ENCODE data around the gene CFAP46. TPM values are rescaled to one million over a fixed set of nuclear protein-coding genes. Genes with fewer than 3 reads are reported as not detected.
A peak's percentile ranks its signal among the peaks of the same experiment; 100 is the strongest.

CFAP46 gene
- polyA plus RNA-seq, 6 donors from 2014 or later: 0.05 TPM; not detected in 5

GRCh38 chr10:132860532-132860931 lies 81.8 kb downstream of the CFAP46 start:
- Mint-ChIP-seq H3K27me3 (peaks cover 25 to 55% (median 50%) of the 10 kb centered on the region in 3 donors), H3K4me1 (peaks cover 0 to 11% (median 10%) of the 10 kb centered on the region in 3 donors), H3K27ac (peak overlapping the region in 2 of 6 donors; percentile 57 to 81), H3K9me3 (peaks cover 2 to 23% (median 8%) of the 10 kb centered on the region in 7 donors), H3K4me3 (no peak overlapping the region), H3K36me3 (peaks cover 10 to 18% of the 10 kb centered on the region in 2 donors)
- ATAC-seq (ENCODE audit: low read depth in 2 of 2) (no peak), DNase-seq (no peak)

GRCh38 chr10:132859084-132859855 lies 83.1 kb downstream of the CFAP46 start:
- H3K27ac Mint-ChIP-seq: no peak overlapping the region
- peaks cover 2 to 24% (median 8%) of the 10 kb centered on the region in 7 donors for H3K9me3 Mint-ChIP-seq
- no peak for ATAC-seq (ENCODE audit: low read depth in 2 of 2)
- H3K36me3 Mint-ChIP-seq: peaks cover 10 to 18% of the 10 kb centered on the region in 2 donors
- no peak overlapping the region for H3K4me3 Mint-ChIP-seq
- H3K4me1 Mint-ChIP-seq: peaks cover 0 to 11% (median 0%) of the 10 kb centered on the region in 3 donors
- peaks cover 35 to 44% (median 44%) of the 10 kb centered on the region in 3 donors for H3K27me3 Mint-ChIP-seq
- no peak for DNase-seq

GRCh38 chr10:132858121-132859081 lies 84.0 kb downstream of the CFAP46 start:
- H3K9me3 Mint-ChIP-seq: peaks cover 2 to 24% (median 8%) of the 10 kb centered on the region in 7 donors
- H3K4me1 Mint-ChIP-seq: peaks cover 0 to 7% (median 0%) of the 10 kb centered on the region in 3 donors
- peaks cover 10 to 18% of the 10 kb centered on the region in 2 donors for H3K36me3 Mint-ChIP-seq
- no peak for ATAC-seq (ENCODE audit: low read depth in 2 of 2)
- H3K27ac Mint-ChIP-seq: no peak overlapping the region
- no peak for DNase-seq
- peaks cover 29 to 42% (median 37%) of the 10 kb centered on the region in 3 donors for H3K27me3 Mint-ChIP-seq
- no peak overlapping the region for H3K4me3 Mint-ChIP-seq

DNA sequence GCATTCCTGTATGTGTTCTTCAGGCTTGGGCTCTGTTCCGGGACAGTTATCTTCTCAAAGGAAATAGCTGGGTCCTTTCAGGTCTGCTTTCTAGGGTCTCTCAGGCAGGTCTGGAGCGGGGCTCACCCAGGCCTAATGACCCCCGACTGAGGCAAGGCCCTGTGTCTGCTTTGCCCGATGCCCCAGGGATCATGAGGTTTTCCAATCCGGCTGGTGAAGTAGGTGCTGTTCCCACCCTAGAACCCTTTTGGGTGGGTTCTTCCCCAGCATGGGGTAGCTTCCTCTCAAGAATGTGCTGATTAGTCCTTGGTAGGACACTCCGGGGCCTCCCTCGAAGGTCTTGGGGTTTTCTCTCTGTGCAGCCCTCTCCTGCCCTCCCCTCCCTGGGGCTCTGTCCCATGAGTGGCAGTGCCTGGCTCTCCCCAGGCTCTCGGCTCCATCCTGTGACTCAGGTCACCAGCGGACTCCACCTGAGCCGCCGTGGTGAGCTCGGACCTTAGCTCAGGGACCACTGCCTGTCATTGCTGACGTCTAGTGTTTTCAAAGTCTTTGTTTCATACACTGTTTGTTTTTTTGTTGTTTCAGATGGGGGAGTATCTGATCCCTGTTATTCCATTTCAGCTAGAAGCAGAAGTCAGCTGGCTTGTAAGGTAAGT lies 85.4 kb downstream of the CFAP46 start:
- H3K27ac Mint-ChIP-seq: no peak overlapping the region
- peaks cover 10 to 18% of the 10 kb centered on the region in 2 donors for H3K36me3 Mint-ChIP-seq
- peaks cover 0 to 2% (median 0%) of the 10 kb centered on the region in 3 donors for H3K4me1 Mint-ChIP-seq
- ATAC-seq (ENCODE audit: low read depth in 2 of 2): no peak
- no peak for DNase-seq
- peaks cover 27 to 33% (median 32%) of the 10 kb centered on the region in 3 donors for H3K27me3 Mint-ChIP-seq
- peak overlapping the region in 1 of 8 donors; percentile 40 for H3K4me3 Mint-ChIP-seq
- H3K9me3 Mint-ChIP-seq: peaks cover 2 to 24% (median 8%) of the 10 kb centered on the region in 7 donors

- Mint-ChIP-seq H3K4me3 (peak overlapping the region in 1 of 8 donors; percentile 27), H3K27ac (no peak overlapping the region), H3K4me1 (peaks cover 0 to 2% (median 0%) of the 10 kb centered on the region in 3 donors), H3K36me3 (peaks cover 10 to 18% of the 10 kb centered on the region in 2 donors), H3K27me3 (peaks cover 22 to 28% (median 27%) of the 10 kb centered on the region in 3 donors), H3K9me3 (peaks cover 2 to 24% (median 8%) of the 10 kb centered on the region in 7 donors)
- ATAC-seq (ENCODE audit: low read depth in 2 of 2) (no peak), DNase-seq (no peak)
These were observed 86.5 kb downstream of the CFAP46 start for GRCh38 chr10:132855889-132856288.

- Mint-ChIP-seq H3K4me1 (peaks cover 7 to 16% (median 13%) of the 10 kb centered on the region in 3 donors), H3K27me3 (peaks cover 8 to 30% (median 14%) of the 10 kb centered on the region in 3 donors), H3K27ac (no peak overlapping the region), H3K4me3 (no peak overlapping the region), H3K36me3 (peaks cover 6 to 8% of the 10 kb centered on the region in 2 donors), H3K9me3 (peaks cover 0 to 12% (median 4%) of the 10 kb centered on the region in 7 donors)
- DNase-seq: no peak
- ATAC-seq (ENCODE audit: low read depth in 2 of 2): no peak
These were observed 90.9 kb downstream of the CFAP46 start for GRCh38 chr10:132851451-132851850.

GRCh38 chr10:132850896-132851295 lies 91.5 kb downstream of the CFAP46 start:
- peaks cover 0 to 7% (median 0%) of the 10 kb centered on the region in 7 donors for H3K9me3 Mint-ChIP-seq
- no peak for DNase-seq
- peaks cover 7 to 16% (median 13%) of the 10 kb centered on the region in 3 donors for H3K4me1 Mint-ChIP-seq
- H3K27ac Mint-ChIP-seq: peak overlapping the region in 1 of 6 donors; percentile 47
- H3K4me3 Mint-ChIP-seq: no peak overlapping the region
- H3K27me3 Mint-ChIP-seq: peaks cover 2 to 24% (median 14%) of the 10 kb centered on the region in 3 donors
- peaks cover under 1 to 2% of the 10 kb centered on the region in 2 donors for H3K36me3 Mint-ChIP-seq
- no peak for ATAC-seq (ENCODE audit: low read depth in 2 of 2)

- Mint-ChIP-seq H3K4me3 (peak overlapping the region in 1 of 8 donors; percentile 43), H3K27me3 (peaks cover 0 to 19% (median 19%) of the 10 kb centered on the region in 3 donors), H3K36me3 (no peaks in the 10 kb centered on the region), H3K4me1 (peaks cover 7 to 16% (median 13%) of the 10 kb centered on the region in 3 donors), H3K9me3 (peaks cover 0 to 1% (median 0%) of the 10 kb centered on the region in 7 donors), H3K27ac (no peak overlapping the region)
- DNase-seq (no peak), ATAC-seq (ENCODE audit: low read depth in 2 of 2) (no peak)
These were observed 92.1 kb downstream of the CFAP46 start for GRCh38 chr10:132850246-132850645.

GRCh38 chr10:132849546-132850031 lies 92.8 kb downstream of the CFAP46 start:
- DNase-seq (no peak), ATAC-seq (ENCODE audit: low read depth in 2 of 2) (no peak)
- Mint-ChIP-seq H3K27ac (no peak overlapping the region), H3K9me3 (peaks cover 0 to 2% (median 0%) of the 10 kb centered on the region in 7 donors), H3K4me3 (no peak overlapping the region), H3K36me3 (no peaks in the 10 kb centered on the region), H3K4me1 (peaks cover 7 to 16% (median 13%) of the 10 kb centered on the region in 3 donors), H3K27me3 (peaks cover 0 to 22% (median 12%) of the 10 kb centered on the region in 3 donors)

DNA sequence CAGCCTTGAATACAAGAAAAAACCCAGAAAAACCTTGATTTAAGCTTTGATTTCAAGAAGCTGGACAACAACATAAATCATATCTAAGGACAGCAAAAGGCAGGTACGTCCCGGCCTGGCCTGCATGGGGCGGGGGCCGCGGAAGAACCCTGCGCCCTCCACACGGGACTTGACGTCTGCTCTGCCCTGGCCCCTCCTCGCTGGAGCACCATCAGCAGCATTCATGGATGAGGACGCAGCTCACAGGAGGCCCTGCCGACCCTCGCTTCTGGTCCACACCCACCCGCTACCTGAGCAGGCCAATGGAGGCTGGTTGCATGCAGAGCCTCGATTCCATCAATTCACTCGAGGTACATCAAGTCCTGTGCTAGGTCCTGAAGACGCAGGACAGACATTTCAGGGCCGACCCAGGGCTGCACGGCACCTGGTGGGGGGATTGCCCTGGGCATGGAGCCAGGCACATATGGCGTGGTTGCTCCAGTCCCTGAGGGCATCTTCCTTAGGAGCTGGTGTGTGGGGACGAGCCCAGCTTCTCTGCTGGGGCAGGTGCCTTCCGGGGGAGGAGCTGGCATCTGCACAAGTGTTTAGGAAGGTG lies 93.3 kb downstream of the CFAP46 start:
- no peak for DNase-seq
- Mint-ChIP-seq H3K27me3 (peaks cover 0 to 21% (median 10%) of the 10 kb centered on the region in 3 donors), H3K4me1 (peaks cover 7 to 16% (median 13%) of the 10 kb centered on the region in 3 donors), H3K4me3 (peak overlapping the region in 7 of 8 donors; percentile 75 to 88 (median 87)), H3K36me3 (no peaks in the 10 kb centered on the region), H3K9me3 (peaks cover 0 to 3% (median 0%) of the 10 kb centered on the region in 7 donors), H3K27ac (no peak overlapping the region)
- no peak for ATAC-seq (ENCODE audit: low read depth in 2 of 2)

DNA sequence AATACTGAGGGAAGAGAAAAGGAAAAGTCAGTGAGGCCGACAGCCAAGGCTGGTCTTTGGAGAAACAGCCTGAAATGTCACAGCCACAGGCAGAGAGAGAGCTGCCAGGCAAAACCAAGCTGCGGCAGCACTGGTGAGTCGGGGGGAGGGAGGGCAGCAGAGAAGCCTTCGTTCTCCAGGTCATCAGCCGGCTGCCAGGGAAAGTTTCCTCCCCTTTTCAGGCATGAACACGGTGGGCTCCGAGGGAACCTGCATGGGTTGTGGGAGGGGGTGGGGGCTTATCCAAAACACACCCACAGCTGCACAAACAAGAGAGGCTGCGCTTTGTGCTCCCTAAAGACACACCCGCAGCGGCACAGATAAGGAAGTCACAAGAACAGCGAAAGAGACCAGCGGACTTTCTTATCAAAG lies 94.1 kb downstream of the CFAP46 start:
- DNase-seq (no peak), ATAC-seq (ENCODE audit: low read depth in 2 of 2) (peak; percentile 32 to 58)
- peaks cover 0 to 3% (median 0%) of the 10 kb centered on the region in 7 donors for H3K9me3 Mint-ChIP-seq
- no peaks in the 10 kb centered on the region for H3K36me3 Mint-ChIP-seq
- H3K27ac Mint-ChIP-seq: peak overlapping the region in 2 of 6 donors; percentile 53 to 55
- peaks cover 7 to 16% (median 13%) of the 10 kb centered on the region in 3 donors for H3K4me1 Mint-ChIP-seq
- H3K27me3 Mint-ChIP-seq: peaks cover 0 to 16% (median 10%) of the 10 kb centered on the region in 3 donors
- peak overlapping the region; percentile 75 to 88 (median 87) for H3K4me3 Mint-ChIP-seq

DNA sequence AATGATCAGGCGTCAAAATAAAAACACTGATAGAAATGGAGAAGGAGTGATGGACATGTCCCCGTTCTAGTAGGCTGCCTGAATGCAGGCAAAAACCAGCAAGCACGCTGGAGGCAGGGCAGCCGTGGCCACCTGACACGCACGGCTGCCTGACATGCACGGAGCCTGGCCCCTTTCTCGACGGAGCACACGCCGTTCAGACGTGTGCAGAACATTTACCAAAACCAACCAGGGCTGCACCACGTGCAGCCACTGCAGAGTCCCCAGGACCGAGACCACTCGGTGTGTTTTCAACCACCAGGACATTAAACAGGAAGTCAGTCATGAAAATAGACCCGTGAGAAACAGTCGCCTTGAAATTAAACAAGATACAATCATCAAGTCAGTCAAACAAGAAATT lies 94.5 kb downstream of the CFAP46 start:
- peaks cover 0 to 6% (median 2%) of the 10 kb centered on the region in 7 donors for H3K9me3 Mint-ChIP-seq
- H3K36me3 Mint-ChIP-seq: peaks cover under 1 to 2% of the 10 kb centered on the region in 2 donors
- DNase-seq: no peak
- peaks cover 2 to 18% (median 11%) of the 10 kb centered on the region in 3 donors for H3K27me3 Mint-ChIP-seq
- H3K4me3 Mint-ChIP-seq: peak overlapping the region; percentile 75 to 88 (median 87)
- peak overlapping the region in 3 of 6 donors; percentile 53 to 81 (median 55) for H3K27ac Mint-ChIP-seq
- ATAC-seq (ENCODE audit: low read depth in 2 of 2): peak in 1 of 2 donors; percentile 36
- peaks cover 7 to 16% (median 13%) of the 10 kb centered on the region in 3 donors for H3K4me1 Mint-ChIP-seq

All from naive B cell (primary cell).